ENCODE measurements around the gene ITPK1. TPM values are rescaled to one million over a fixed set of nuclear protein-coding genes. Genes with fewer than 3 reads are reported as not detected.

Gene ITPK1
- total RNA-seq, 2 donors from 2014 or later: 57.9 to 92.1 TPM

GRCh38 chr14:92926180-92926845 is 189.4 kb downstream of the ITPK1 start:
- DNase-seq (ENCODE audit: low spot score) (no peak), ATAC-seq (no peak)
- Mint-ChIP-seq H3K4me3 (no peak overlapping the region), H3K27me3 (peaks cover 11 to 23% of the 10 kb centered on the region in 2 donors), H3K4me1 (ENCODE audit: low read depth in 2 of 2) (peaks cover 0 to 7% of the 10 kb centered on the region in 2 donors), H3K27ac (no peak overlapping the region), H3K9me3 (no peaks in the 10 kb centered on the region), H3K36me3 (no peaks in the 10 kb centered on the region)

- H3K36me3 Mint-ChIP-seq: no peaks in the 10 kb centered on the region
- no peak overlapping the region for H3K27ac Mint-ChIP-seq
- peaks cover 15 to 27% of the 10 kb centered on the region in 2 donors for H3K27me3 Mint-ChIP-seq
- H3K4me1 Mint-ChIP-seq (ENCODE audit: low read depth in 2 of 2): peaks cover 0 to 7% of the 10 kb centered on the region in 2 donors
- H3K4me3 Mint-ChIP-seq: no peak overlapping the region
- no peaks in the 10 kb centered on the region for H3K9me3 Mint-ChIP-seq
- DNase-seq (ENCODE audit: low spot score) (no peak), ATAC-seq (no peak)
Measured at GRCh38 chr14:92925446-92925845, 190.3 kb downstream of the ITPK1 start.

GRCh38 chr14:92924247-92924646 is 191.5 kb downstream of the ITPK1 start:
- peaks cover 0 to 7% of the 10 kb centered on the region in 2 donors for H3K4me1 Mint-ChIP-seq (ENCODE audit: low read depth in 2 of 2)
- DNase-seq (ENCODE audit: low spot score) (no peak), ATAC-seq (no peak)
- H3K4me3 Mint-ChIP-seq: no peak overlapping the region
- peaks cover 15 to 27% of the 10 kb centered on the region in 2 donors for H3K27me3 Mint-ChIP-seq
- no peaks in the 10 kb centered on the region for H3K36me3 Mint-ChIP-seq
- H3K27ac Mint-ChIP-seq: no peak overlapping the region
- H3K9me3 Mint-ChIP-seq: no peaks in the 10 kb centered on the region

- Mint-ChIP-seq H3K4me1 (ENCODE audit: low read depth in 2 of 2) (peaks cover 0 to 7% of the 10 kb centered on the region in 2 donors), H3K36me3 (no peaks in the 10 kb centered on the region), H3K27ac (no peak overlapping the region), H3K9me3 (no peaks in the 10 kb centered on the region), H3K27me3 (peaks cover 15 to 27% of the 10 kb centered on the region in 2 donors), H3K4me3 (no peak overlapping the region)
- DNase-seq (ENCODE audit: low spot score) (no peak), ATAC-seq (no peak)
Measured at GRCh38 chr14:92923744-92924103, 192.0 kb downstream of the ITPK1 start.

GRCh38 chr14:92922883-92923743 is 192.6 kb downstream of the ITPK1 start, which contains the start of gene CHGA:
CHGA (plus strand) TSS chr14:92923150; CDS start chr14:92923360, 210 bp downstream.
- peaks cover 15 to 27% of the 10 kb centered on the region in 2 donors for H3K27me3 Mint-ChIP-seq
- no peak within 1 kb of the TSS for H3K4me3 Mint-ChIP-seq
- ATAC-seq (peak; percentile 57 to 73), DNase-seq (ENCODE audit: low spot score) (peak; percentile 76)
- no peaks in the 10 kb centered on the region for H3K9me3 Mint-ChIP-seq
- no peak within 1 kb of the TSS for H3K27ac Mint-ChIP-seq
- peaks cover 0 to 7% of the 10 kb centered on the region in 2 donors for H3K4me1 Mint-ChIP-seq (ENCODE audit: low read depth in 2 of 2)
- H3K36me3 Mint-ChIP-seq: no peaks in the 10 kb centered on the region

GRCh38 chr14:92922155-92922735 is 193.5 kb downstream of the ITPK1 start:
- peaks cover 15 to 27% of the 10 kb centered on the region in 2 donors for H3K27me3 Mint-ChIP-seq
- H3K4me1 Mint-ChIP-seq (ENCODE audit: low read depth in 2 of 2): peaks cover 0 to 7% of the 10 kb centered on the region in 2 donors
- H3K36me3 Mint-ChIP-seq: no peaks in the 10 kb centered on the region
- H3K4me3 Mint-ChIP-seq: no peak overlapping the region
- ATAC-seq (no peak), DNase-seq (ENCODE audit: low spot score) (no peak)
- no peaks in the 10 kb centered on the region for H3K9me3 Mint-ChIP-seq
- no peak overlapping the region for H3K27ac Mint-ChIP-seq

- Mint-ChIP-seq H3K4me1 (ENCODE audit: low read depth in 2 of 2) (peaks cover 0 to 7% of the 10 kb centered on the region in 2 donors), H3K9me3 (no peaks in the 10 kb centered on the region), H3K36me3 (no peaks in the 10 kb centered on the region), H3K4me3 (no peak overlapping the region), H3K27me3 (peaks cover 17 to 25% of the 10 kb centered on the region in 2 donors), H3K27ac (no peak overlapping the region)
- ATAC-seq (no peak), DNase-seq (ENCODE audit: low spot score) (no peak)
Measured at GRCh38 chr14:92920001-92920400, 195.7 kb downstream of the ITPK1 start.

- H3K36me3 Mint-ChIP-seq: no peaks in the 10 kb centered on the region
- DNase-seq (ENCODE audit: low spot score) (no peak), ATAC-seq (no peak)
- H3K27me3 Mint-ChIP-seq: peaks cover 20% of the 10 kb centered on the region in 2 donors
- H3K27ac Mint-ChIP-seq: no peak overlapping the region
- H3K4me3 Mint-ChIP-seq: no peak overlapping the region
- H3K4me1 Mint-ChIP-seq (ENCODE audit: low read depth in 2 of 2): peaks cover 0 to 5% of the 10 kb centered on the region in 2 donors
- no peaks in the 10 kb centered on the region for H3K9me3 Mint-ChIP-seq
Measured at GRCh38 chr14:92917956-92918355, 197.8 kb downstream of the ITPK1 start.

- Mint-ChIP-seq H3K4me1 (ENCODE audit: low read depth in 2 of 2) (peaks cover 0 to under 1% of the 10 kb centered on the region in 2 donors), H3K9me3 (no peaks in the 10 kb centered on the region), H3K27me3 (peaks cover 14 to 16% of the 10 kb centered on the region in 2 donors), H3K4me3 (no peak overlapping the region), H3K27ac (no peak overlapping the region), H3K36me3 (no peaks in the 10 kb centered on the region)
- DNase-seq (ENCODE audit: low spot score): no peak
- ATAC-seq: no peak
Measured at GRCh38 chr14:92917041-92917940, 198.4 kb downstream of the ITPK1 start.

- no peak for ATAC-seq
Measured at GRCh38 chr14:92916201-92916600, 199.5 kb downstream of the ITPK1 start.

GRCh38 chr14:92914087-92914656 is 201.6 kb downstream of the ITPK1 start:
- no peak overlapping the region for H3K4me3 Mint-ChIP-seq
- no peaks in the 10 kb centered on the region for H3K9me3 Mint-ChIP-seq
- H3K27ac Mint-ChIP-seq: no peak overlapping the region
- DNase-seq (ENCODE audit: low spot score): no peak
- H3K27me3 Mint-ChIP-seq: peaks cover 0 to 5% of the 10 kb centered on the region in 2 donors
- ATAC-seq: no peak
- H3K36me3 Mint-ChIP-seq: no peaks in the 10 kb centered on the region
- H3K4me1 Mint-ChIP-seq (ENCODE audit: low read depth in 2 of 2): no peaks in the 10 kb centered on the region

More at GRCh38 chr14:92916201-92916600, 199.5 kb downstream of the ITPK1 start:
- H3K4me1 Mint-ChIP-seq (ENCODE audit: low read depth in 2 of 2): no peaks in the 10 kb centered on the region
- no peaks in the 10 kb centered on the region for H3K36me3 Mint-ChIP-seq
- peaks cover 3 to 8% of the 10 kb centered on the region in 2 donors for H3K27me3 Mint-ChIP-seq
- no peaks in the 10 kb centered on the region for H3K9me3 Mint-ChIP-seq
- no peak overlapping the region for H3K4me3 Mint-ChIP-seq
- DNase-seq (ENCODE audit: low spot score): no peak
- no peak overlapping the region for H3K27ac Mint-ChIP-seq

GRCh38 chr14:92907316-92907911 is 208.3 kb downstream of the ITPK1 start:
- no peaks in the 10 kb centered on the region for H3K9me3 Mint-ChIP-seq
- DNase-seq (ENCODE audit: low spot score) (no peak), ATAC-seq (no peak)
- peaks cover 9 to 12% of the 10 kb centered on the region in 2 donors for H3K27me3 Mint-ChIP-seq
- H3K27ac Mint-ChIP-seq: no peak overlapping the region
- no peaks in the 10 kb centered on the region for H3K4me1 Mint-ChIP-seq (ENCODE audit: low read depth in 2 of 2)
- no peaks in the 10 kb centered on the region for H3K36me3 Mint-ChIP-seq
- no peak overlapping the region for H3K4me3 Mint-ChIP-seq

Measured in natural killer cell treated with Interleukin-12 subunit alpha and Interleukin-12 subunit beta and Interleukin-15 and Interleukin-18, amount 100 ng/mL, for 72 hours (primary cell).